Measurements from ENCODE around the gene AGAP1.
"Not testable (repeated sequence)": the region's sequence is repeated elsewhere in the genome, so short reads cannot be mapped to it uniquely, and the experiment has no call there.

The AGAP1 gene

DNA sequence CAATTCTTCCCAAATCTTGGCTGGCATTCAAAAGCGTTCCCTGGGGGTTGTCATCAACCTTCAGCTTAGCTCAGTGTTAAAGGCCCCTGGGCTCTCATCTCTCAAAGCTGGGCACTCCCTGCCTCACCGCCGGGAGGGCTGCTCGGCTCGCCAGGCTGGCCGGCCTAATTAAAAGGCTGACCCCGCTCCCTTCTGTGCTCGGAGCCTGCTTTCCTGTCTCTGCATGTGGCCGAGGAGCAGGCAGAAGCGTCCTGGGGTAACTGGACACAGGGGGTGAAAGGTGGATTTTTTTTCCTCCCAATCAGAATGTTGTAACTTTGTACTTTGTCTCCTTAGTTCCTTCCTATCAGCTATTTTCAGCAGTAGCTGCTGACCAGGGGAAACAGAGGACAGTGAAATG lies 443.2 kb downstream of the AGAP1 start:
- in situ Hi-C loops (cut with MboI; ENCODE audit: low pct_unique_long_range_greater_than_20kb, low sequenced_read_pairs) = no loop called here
- DNase-seq = no peak

DNA sequence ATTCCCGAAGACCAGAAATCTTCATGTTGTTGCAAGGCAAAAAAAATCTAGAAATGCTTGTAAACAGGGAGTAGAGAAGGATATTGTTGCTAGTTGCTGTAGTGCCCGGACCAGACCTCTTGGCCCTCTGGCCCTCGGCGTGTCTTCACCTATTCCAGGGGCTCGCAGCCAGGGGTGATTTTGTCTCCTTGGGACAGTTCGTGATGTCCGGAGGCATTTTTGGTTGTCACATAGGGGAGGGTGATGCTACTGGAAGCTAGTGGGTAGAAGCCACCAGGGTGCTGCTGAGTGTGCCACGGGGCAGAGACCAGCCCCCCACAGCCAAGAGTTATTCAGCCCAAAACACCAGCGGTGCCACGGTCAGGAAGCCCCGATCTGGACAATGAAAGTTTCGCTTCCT lies 443.7 kb downstream of the AGAP1 start:
- in situ Hi-C loops (cut with MboI; ENCODE audit: low pct_unique_long_range_greater_than_20kb, low sequenced_read_pairs) = no loop called here
- DNase-seq = no peak

DNA sequence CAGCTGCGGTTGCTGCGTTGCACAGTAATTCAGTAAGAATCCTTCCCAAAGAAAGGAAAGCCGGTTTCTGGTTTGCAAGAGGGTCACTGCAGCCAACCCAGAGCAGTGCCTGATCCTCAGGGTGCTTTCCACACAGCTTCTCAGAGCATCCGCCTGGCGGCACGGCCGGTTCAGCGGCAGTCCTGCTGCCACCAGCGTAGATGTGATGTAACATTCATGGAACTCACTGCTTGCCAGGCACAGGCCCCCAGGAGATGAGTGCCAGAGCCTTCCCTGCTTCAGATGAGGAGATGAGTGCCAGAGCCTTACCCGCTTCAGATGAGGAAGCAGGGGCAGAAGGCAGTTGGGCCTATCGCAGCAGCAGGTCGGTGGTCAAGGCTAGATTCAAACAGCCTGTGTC lies 444.1 kb downstream of the AGAP1 start:
- in situ Hi-C loops (cut with MboI; ENCODE audit: low pct_unique_long_range_greater_than_20kb, low sequenced_read_pairs) = no loop called here

DNA sequence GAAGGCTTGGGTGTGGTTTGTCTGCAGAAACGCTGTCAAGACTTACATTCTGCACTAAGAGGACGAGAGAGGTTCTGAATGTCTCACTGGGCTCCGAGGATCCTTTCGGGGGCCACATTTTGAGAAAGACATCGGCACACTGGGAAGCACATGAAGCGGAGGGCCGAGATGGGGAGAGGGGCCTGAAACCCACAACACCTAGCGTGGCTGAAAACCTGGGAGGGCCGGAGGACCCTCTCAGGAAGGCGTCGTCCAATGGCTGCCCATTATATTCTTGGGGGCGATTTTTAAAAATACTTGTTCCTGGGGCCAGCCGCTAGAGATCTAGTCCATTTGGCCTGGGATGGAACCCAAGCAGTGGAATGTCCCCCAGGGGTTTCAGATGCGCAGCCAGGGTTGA lies 444.8 kb downstream of the AGAP1 start:
- DNase-seq = no peak
- in situ Hi-C loops (cut with MboI; ENCODE audit: low pct_unique_long_range_greater_than_20kb, low sequenced_read_pairs) = no loop called here

More for the DNA sequence above, 444.1 kb downstream of the AGAP1 start:
- no peak for DNase-seq

DNA sequence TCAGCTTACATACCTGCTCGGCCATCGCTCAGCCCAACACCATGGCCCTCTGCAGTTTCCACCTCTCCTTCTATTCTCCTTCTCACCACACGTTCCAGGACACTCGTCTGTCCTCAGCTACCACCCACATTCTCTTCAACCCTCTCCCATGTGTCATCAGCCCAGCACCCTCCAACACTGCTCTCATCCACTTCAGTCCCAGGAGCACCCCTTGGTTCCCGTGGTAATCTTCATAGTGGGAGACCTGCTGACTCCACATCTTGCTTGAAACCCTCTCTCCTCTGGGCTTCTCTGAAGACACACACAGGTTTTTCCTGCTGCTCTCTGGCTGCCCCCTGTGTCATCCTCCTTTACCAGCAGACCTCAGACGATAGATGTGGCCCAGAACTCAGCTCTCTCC lies 445.6 kb downstream of the AGAP1 start:
- no peak for DNase-seq
- in situ Hi-C loops (cut with MboI; ENCODE audit: low pct_unique_long_range_greater_than_20kb, low sequenced_read_pairs) = no loop called here

DNA sequence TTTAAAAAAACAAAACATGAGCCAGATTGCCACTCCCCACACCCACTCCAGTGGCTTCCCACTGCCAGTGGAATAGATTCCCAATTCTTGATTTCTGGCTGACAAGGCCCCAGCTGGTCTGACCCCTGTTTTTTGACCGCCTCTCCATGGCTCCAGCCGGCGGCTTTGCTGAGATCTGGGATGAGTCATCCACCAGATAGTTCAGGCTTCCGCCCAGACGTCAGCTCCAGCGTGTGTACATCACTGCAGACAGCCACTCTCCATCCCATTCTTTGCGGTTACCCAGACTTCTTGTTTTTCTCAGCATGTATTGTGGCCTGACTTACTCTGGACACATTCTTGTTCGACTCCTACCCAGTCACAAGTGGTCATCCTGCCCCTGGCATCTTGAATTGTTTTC lies 446.5 kb downstream of the AGAP1 start:
- in situ Hi-C loops (cut with MboI; ENCODE audit: low pct_unique_long_range_greater_than_20kb, low sequenced_read_pairs) = no loop called here
- DNase-seq = no peak

DNA sequence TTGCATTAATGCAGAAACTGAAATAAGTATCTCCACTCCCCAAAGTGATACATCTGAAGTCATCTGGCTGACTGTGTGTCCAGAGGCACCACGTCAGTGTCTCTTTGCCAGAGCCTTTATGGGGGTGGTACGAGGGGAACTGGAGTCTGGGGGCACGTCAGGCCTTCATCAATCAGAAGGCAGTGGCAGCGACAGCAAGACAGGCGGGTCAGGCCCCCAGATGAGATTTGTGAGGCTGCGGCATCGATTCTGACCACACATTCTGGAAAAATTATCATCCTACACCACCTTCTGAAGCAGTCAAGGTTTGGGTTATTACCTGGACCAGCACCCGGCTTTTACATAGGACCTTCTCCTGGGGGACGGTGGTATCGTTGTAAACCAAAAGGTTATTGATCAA lies 450.7 kb downstream of the AGAP1 start:
- in situ Hi-C loops (cut with MboI; ENCODE audit: low pct_unique_long_range_greater_than_20kb, low sequenced_read_pairs) = no loop called here
- DNase-seq = no peak

DNA sequence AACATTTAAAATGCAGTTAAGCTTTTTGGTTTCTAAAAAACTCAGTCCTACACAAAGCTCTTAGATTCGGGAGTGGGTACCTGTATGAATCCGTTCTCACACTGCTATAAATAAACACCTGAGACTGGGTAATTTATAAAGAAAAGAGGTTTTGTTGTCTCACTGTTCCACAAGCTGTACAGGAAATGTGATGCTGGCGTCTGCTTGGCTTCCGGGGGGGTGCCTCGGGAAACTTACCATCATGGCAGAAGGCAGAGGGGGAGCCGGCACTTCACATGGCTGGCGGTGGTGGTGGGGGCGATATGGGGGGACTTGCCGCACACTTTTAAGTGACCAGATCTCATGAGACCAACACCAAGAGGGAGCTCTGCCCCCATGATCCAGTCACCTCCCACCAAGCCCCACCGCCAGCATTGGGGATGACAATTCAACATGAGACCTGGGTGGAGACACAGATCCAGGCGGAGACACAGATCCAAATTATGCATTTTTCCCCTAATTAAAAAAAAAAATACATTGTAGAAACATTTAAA lies 451.8 kb downstream of the AGAP1 start:
- in situ Hi-C loops (cut with MboI; ENCODE audit: low pct_unique_long_range_greater_than_20kb, low sequenced_read_pairs) = no loop called here
- DNase-seq = no peak

DNA sequence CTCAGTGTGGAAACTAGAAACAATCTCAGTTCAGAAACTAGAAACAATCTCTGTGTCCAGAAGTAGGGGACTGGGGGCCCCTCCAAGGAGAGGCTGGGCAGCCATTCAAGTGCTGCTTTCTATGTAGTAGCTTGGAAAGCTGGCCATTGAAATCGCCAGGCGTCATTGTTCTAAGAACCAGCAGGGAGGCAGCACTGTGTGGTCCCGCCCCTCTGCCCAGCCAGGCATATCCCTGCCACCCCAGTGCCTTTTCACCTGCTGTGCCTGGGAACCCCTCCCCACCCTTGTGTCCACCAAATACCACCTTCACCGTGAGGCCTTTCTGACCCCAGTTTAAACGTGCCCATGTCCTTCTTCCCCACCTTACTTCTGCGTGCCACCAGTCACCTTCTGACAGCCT lies 452.7 kb downstream of the AGAP1 start:
- in situ Hi-C loops (cut with MboI; ENCODE audit: low pct_unique_long_range_greater_than_20kb, low sequenced_read_pairs) = no loop called here
- DNase-seq = no peak

DNA sequence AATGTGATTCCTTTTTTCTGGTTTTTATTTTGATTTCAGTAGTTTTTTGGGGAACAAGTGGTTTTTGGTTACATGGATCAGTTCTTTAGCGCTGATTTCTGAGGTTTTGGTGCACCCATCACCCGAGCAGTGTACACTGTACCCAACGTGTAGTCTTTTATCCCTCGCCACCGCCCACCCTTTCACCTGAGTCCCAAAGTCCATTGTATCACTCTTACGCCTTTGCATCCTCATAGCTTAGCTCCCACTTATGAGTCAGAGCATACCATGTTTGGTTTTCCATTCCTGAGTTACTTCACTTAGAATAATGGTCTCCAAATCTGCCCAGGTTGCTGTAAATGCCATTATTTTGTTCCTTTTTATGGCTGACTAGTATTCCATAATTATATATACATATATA lies 453.2 kb downstream of the AGAP1 start:
- in situ Hi-C loops (cut with MboI; ENCODE audit: low pct_unique_long_range_greater_than_20kb, low sequenced_read_pairs); DNase-seq: not testable (repeated sequence)

DNA sequence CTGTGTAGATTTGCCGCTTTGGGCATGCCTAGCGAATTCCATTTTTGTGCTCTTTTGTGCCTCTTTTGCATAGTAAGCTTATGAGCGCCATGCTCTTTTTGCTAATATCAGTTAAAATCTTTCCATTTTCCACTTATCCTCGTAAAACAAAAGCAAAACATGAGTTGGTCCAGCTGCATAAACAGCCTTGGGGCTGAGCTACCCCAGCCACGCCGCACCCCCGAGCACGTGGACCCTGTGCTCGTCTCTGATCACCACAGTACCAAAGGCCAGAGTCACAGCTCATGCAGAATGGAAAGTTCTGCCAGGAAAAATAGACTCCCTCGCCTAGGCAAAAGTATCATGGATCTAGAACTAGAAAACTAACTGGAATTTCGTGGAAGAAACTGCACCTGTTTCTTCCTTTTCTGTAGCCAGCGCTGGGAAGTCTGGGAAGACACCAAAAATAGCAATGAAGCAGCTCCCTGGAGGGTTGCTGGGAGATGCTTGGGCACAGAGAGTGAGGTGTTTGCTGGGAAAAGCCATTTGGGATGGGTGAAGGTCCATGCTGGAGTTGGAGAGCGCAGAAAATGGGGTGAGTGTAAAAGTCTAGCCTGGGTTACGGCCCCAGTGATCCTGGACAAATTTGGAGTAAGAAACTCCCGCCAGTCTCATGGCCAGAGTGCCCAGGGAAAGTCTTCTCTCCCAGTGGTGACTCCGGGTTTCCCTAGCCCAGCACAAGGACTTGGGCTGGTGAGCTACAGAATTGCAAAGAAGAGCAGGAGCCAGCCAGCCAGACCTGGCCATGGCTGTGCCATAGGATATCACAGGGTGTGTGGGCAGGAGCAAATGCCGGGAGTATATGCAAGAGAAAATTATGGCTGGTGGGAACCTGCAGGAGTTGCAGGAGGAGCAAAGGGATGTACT lies 456.0 kb downstream of the AGAP1 start:
- DNase-seq = no peak
- in situ Hi-C loops (cut with MboI; ENCODE audit: low pct_unique_long_range_greater_than_20kb, low sequenced_read_pairs) = no loop called here

DNA sequence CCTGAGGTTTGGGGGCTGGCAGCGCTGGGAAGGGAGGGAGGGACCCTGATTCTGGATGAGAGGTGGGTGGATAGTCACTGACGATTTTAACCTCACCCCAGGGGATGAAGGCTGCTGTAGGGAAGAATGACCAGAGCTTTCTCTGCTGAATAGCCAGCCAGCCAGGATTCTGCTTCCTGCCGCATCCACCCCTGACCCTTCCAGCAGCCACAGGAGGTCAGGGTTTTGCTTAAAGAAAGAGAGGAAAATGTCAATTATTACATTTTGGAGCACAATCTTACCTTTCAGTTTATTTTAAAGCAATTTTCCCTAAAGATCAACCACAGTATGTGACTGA lies 456.6 kb downstream of the AGAP1 start:
- in situ Hi-C loops (cut with MboI; ENCODE audit: low pct_unique_long_range_greater_than_20kb, low sequenced_read_pairs) = no loop called here
- no peak for DNase-seq

DNA sequence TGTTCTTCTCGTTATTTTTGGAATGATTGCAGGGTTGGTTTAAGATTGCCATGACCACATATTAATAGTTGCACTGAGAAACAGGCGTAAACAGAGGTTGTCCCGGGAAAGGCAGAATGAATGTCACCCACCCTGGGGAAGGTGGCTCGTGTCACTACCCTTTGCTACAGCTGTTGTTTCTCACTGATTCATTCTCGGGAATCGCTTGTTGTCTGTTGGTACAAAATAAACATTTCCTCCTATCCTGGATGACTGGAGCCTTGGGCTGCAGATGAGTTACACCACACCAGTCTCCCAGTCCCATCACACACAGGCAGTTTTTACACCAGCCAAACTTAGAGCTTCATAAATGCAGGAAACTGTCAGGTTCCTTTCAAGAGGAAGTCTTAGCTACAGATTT lies 457.6 kb downstream of the AGAP1 start:
- in situ Hi-C loops (cut with MboI; ENCODE audit: low pct_unique_long_range_greater_than_20kb, low sequenced_read_pairs) = no loop called here
- DNase-seq = no peak

DNA sequence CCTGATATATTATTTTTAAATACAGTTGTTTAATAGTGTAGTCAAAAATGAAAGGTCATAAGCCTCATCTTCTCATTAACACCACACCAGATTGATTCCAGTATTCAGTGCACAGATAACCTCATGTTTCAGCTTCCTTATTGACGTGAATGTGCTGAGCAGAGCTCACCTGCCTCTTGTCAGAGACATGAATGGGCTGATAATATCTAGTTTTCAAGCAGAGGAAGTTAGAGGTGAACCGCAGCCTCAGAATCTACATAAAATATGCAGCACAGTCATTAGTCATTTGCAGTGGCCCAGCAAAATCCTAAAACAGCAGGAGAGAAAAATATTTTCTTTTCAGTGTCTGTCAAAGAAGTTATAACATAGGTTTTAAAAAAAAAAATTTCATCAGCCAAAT lies 458.1 kb downstream of the AGAP1 start:
- in situ Hi-C loops (cut with MboI; ENCODE audit: low pct_unique_long_range_greater_than_20kb, low sequenced_read_pairs) = no loop called here

DNA sequence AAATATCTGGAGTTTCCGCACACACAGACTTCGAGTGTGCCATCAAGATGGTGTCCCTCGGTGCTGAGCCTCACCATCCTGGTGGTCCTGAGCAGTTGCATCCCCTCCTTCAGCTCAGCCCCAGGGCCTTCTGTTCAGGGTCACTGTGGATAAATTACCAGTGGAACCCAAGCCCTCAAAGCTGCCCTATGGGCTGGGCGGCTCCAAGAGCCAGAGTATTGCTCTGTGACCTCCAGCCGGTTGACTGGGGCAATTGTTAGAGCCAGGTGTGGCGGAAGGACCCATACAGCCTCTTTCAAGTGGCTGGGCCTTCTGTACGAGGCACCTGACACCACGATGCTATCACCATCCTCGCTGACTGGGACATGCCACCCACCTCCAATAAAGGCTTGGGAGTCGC lies 458.9 kb downstream of the AGAP1 start:
- in situ Hi-C loops (cut with MboI; ENCODE audit: low pct_unique_long_range_greater_than_20kb, low sequenced_read_pairs) = no loop called here
- no peak for DNase-seq

More for the DNA sequence above, 458.1 kb downstream of the AGAP1 start:
- DNase-seq = peak; percentile 52

DNA sequence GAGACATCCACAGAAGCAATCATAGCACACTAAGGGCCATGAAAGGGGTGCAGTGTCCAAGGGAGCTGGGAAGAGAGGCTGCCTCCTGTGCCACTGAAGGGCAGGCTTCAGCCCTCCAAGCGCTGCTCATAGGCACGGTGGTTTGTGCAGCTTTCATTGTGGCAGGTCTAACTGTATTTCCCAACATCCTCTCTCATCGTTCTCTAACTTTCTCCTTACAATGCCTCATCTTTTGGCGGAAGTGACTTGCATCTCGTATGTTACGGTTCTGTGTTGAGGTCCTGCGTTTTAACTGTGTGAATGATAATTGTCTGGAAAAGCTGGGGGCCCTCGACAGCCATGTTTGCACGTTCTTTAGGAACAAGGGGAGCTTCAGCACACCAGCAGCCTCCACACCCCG lies 460.4 kb downstream of the AGAP1 start:
- no peak for DNase-seq
- in situ Hi-C loops (cut with MboI; ENCODE audit: low pct_unique_long_range_greater_than_20kb, low sequenced_read_pairs) = no loop called here

DNA sequence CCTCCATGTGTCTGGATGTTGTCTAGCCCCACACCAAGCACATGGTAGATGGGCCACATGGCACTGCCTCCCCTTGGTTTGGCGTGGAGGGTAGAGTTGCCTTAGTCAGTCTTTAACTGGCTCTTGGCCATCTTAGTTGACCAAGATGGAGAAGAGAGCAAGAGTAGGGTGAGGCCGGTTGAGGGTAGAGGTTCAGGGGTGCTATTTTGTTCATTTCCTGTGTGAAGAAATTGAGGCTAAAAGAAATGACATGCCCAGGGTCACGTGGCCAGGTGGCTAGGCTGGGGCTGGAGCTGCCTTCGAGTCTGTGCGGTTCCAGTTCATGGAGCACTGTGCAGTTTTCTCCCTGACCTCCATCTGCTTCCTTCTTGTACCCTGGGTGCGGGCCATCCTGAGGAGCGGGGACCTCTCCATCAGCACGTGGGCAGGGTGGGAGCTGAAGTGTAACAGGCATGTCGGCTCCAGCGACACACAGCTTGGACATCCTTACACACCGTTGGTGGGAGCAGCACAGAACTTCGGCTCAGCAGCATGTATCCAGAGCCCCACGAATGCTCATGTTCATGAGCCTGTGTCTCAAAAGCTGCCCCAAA lies 461.1 kb downstream of the AGAP1 start:
- DNase-seq = no peak
- in situ Hi-C loops (cut with MboI; ENCODE audit: low pct_unique_long_range_greater_than_20kb, low sequenced_read_pairs) = no loop called here

DNA sequence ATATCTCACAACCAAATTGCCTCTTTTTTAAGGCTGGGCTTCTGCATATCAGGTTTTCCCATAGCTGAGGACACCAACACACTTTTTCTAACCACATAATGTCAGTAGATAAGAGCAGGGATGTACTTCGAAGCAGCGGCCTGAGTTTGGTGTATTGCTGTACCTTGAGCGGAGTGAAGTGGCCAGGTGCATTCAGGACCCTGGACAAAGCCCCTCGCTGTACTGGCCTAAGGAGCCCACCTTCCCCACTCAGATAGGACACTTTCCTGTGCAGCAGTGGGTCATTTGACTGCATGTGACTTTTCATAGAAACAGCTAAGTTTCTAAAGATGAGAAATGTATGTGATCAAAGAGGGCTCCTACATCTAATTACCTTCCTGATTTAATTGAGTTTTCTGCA lies 461.8 kb downstream of the AGAP1 start:
- no peak for DNase-seq
- in situ Hi-C loops (cut with MboI; ENCODE audit: low pct_unique_long_range_greater_than_20kb, low sequenced_read_pairs) = no loop called here

DNA sequence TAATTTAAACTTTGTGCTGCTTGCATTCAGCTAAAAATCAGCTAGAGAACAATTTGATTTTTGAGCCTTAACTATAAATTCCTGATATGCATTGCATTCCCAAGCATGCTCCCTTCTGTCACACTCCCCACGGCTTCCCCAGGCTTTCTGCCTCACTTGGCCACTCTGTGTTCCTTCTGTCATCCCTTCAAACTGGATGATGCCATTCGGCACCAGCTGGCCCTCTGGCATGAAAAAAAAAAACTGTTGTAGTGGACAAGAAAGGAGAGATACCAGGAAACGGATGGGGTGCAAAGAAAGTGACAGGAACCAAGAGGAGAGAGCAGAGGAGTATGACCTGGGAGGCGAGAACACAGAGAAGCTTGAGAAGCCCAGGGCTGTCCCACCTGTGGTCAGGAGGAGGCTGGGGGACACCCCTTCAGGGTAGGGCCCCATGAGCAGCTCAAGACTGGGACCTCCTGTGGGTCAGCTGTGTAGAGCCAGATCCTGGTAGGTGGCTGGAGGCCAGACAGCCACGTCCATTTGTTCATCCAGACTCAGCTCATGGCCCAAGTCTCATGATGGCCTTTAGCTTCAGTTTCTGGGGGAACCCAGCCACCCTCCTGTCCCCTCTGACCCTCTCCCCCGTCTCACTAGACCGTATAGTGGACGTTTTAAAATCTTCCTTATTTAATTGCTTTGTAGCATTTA lies 462.6 kb downstream of the AGAP1 start:
- DNase-seq = no peak
- in situ Hi-C loops (cut with MboI; ENCODE audit: low pct_unique_long_range_greater_than_20kb, low sequenced_read_pairs) = no loop called here

DNA sequence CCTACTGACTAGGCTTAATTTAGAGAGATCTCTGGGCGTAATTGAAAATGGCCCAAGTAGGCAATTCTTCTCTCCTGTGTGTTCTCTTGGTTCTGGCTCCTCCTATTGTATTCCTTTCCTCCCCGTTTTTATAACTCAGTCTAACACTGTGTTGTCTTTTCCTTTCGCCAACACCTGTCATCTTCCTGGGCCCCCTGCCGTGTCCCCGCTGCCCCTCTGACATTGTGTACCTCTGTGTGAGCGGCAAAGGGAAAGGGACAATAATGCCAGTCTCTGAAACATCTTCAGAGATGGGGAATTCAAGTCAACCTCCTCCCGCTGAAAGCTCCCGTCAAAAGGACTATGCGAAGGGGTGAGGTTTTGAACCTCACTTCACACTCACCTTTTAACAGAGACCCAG lies 463.4 kb downstream of the AGAP1 start:
- in situ Hi-C loops (cut with MboI; ENCODE audit: low pct_unique_long_range_greater_than_20kb, low sequenced_read_pairs) = no loop called here
- no peak for DNase-seq

All from KBM-7 (cell line).